HG03439 (cell line): Measurements from ENCODE around the gene IGLL1.
"Not testable (repeated sequence)": the region's sequence is repeated elsewhere in the genome, so short reads cannot be mapped to it uniquely, and the experiment has no call there.

Experiments
- ATAC-seq: cut with Tn5 transposase; IDR thresholded peaks from one replicate; pipeline ENCODE4 v1.9.1; 2021; ENCODE audit warnings: mild to moderate bottlenecking, moderate library complexity; ENCODE audit not compliant: unreplicated experiment

Gene IGLL1

GRCh38 chr22:23591846-23592245 is 11.8 kb upstream of the IGLL1 start:
- ATAC-seq: no peak

GRCh38 chr22:23591201-23591791 is 11.2 kb upstream of the IGLL1 start:
- ATAC-seq: no peak

- no peak for ATAC-seq
Measured at GRCh38 chr22:23583836-23584235, 3.7 kb upstream of the IGLL1 start.

- no peak for ATAC-seq
Measured at GRCh38 chr22:23583153-23583552, 3.1 kb upstream of the IGLL1 start.

GRCh38 chr22:23581260-23581650 is 1.2 kb upstream of the IGLL1 start:
- ATAC-seq: no peak

- ATAC-seq: no peak
Measured at GRCh38 chr22:23580576-23581259, 628 bp upstream of the IGLL1 start.

DNA sequence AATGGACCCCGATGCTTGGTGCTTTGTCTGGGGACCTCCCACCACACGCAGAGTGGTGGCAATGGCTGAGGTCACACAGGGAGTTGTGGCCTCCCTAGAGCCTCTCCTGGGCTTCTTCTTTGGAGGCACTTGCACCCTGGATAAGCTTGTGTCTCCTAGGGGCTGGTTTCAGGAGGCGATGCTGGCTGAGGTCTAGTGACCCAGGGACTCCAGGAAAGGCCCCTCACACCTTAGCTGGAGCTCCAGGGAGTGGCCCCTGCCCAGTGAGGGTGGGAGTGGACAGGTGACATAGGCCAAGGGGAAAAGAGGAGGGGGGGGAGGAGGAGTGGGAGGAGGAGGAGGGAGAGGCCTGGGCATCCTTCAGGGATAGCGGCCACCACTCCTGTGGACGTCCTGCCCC is 810 bp downstream of the IGLL1 start:
- ATAC-seq: no peak

DNA sequence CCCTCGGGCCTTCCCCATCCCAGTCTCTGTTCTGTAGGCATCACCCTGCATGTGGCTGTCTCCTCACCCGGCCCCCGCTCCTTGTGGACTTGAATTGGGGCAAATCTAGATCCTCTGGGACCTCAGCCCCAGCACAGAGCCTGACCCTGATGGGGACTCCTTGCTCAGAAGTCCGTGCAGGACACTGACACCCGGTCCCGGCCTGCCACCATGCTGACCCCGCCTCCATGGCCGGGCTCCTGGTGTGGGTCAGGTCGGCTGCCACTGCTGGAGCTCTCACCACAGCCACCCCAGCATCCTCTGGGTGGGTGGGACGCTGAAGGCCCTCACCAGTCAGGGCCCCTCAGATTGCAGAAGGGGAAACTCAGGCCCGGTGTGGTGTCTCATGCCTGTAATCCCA is 1.8 kb downstream of the IGLL1 start:
- no peak for ATAC-seq

DNA sequence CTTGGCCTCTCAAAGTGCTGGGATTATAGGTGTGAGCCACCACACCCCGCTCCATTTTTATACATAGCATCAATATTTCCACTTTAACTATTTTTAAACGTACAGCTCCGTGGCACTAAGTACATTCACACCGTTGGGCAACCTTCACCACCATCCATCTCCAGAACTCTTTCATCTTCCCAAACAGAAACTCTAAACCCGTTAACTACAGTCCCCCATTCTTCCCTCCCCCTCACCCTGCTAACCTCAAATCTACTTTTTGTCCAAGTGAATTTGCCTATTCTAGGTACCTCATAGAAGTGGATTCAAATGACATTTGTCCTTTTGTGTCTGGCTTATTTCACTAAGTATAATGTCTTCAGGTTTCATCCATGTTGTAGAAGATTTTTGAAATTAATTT is 3.4 kb downstream of the IGLL1 start:
- ATAC-seq: no peak

DNA sequence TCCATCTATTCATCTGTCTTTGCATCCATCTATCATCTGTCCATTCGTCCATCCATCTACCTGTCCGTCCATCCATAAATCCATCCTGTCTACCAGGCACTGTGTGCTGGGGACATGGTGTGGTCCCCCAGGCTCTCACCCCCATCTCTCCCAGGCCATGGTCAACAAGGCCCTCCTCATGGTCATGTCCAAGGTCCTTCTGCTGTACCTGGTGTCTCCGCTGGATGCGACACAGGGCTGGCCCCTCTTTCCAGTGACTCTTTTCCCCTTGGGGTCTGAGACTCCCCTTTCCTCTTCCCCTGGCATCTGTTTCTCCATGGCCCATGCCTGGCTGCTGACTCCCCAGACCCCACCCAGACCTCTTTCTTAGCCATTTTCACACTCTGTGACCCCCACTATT is 4.5 kb downstream of the IGLL1 start:
- ATAC-seq: no peak

DNA sequence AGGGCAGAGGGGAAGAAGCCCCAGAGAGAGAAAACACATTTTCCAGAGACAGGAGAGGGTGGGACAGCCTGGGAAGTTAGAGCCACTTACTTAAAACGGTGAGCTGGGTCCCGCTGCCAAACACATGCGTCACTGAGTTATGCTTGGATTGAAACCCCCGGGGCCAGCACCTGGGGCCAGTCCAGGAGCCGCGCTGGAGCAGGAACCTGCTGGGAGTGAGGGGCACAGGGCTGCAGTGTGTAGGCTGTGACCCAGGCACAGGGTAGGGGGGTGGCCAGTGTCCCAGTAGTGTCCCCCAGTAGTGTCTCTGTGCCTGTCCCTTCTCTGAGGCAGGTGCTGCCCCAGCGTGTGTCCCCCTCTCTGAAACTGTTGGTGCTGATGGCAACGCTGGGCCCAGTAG is 5.2 kb downstream of the IGLL1 start:
- ATAC-seq: no peak

DNA sequence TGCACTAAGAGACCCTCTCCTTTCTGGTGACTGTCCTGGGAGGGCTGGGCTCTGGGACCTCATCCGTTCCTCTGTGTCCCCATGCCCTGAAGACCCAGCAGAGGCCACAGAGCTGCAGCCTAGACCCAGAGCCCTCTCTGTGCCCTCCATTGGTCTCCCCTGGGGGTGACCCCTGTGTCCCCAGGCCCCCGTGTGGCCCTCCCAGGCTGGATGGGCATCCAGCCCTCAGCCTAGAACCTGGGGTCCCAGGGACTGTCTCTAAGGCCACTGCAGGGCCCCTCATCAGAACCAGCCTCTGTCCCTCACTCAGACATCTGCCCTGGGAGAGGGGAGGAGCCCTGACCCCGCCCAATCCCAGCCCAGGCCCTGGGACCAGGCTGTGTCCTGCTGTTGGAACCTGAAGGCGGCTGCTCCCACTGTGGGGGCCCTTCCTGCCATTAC is 5.7 kb downstream of the IGLL1 start:
- ATAC-seq: no peak

DNA sequence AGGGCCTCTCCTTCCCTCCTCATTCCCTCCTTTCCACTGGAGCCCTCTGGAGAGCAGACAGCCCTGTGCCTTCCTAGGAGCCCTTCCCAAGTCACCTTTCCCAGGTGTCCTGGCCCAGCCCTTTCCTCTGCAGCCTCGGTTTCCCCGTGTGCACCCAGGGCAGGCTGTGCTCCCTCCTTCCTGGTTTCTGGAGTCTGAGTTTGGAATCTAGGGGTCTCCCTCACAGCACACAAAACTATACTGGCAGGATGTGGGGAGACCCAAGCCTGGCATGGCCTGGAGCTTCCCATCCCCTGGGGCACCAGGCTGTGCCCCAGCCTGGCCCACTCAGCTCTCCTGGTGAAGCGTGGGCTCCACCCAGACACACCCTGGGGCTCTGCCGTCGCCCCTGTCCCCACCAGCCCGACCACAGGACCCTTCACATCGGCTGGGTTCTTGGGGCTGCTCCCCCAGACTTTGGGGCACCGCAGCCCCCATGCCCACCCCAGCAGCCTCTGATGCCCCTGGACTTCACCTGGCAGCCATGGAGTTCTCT is 6.3 kb downstream of the IGLL1 start:
- ATAC-seq: not testable (repeated sequence)

GRCh38 chr22:23573106-23573505 is 7.0 kb downstream of the IGLL1 start:
- ATAC-seq: not testable (repeated sequence)

DNA sequence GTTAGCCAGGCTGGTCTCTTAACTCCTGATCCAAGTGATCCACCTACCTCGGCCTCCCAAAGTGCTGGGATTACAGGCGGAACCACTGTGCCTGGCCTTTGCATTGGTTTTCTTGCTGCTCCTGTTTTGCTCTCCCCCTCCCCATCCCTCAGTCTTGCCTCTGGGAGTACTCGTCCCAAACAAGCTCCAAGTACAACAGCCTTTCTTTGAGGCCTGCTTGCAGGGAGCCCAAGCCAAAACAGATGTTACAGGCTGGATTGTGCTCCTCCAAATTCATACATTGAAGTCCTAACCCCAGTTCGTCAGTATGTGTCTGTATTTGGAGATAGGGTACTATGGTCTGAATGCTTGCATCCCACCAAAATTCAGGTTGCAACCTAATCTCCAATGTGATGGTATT is 8.6 kb downstream of the IGLL1 start:
- no peak for ATAC-seq

DNA sequence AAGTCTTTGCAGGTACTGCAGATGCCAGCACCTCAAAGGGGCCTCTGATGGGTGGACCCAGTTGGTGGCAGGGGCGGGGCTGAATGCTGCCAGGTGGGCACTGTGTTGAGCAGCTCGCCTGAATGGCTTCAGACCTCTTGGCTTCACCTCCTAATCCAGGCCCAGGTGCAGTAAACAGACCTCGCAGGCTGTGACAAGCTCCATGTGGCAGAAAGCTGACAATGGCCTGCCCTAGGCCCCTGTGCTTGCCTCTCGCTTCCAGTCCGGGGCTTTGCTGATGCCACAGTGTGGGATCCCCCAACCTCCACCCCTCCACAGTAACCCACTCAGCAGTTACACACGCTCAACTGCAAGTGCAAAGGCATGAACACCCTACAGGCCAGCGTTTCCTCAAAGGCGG is 9.4 kb downstream of the IGLL1 start:
- no peak for ATAC-seq

- no peak for ATAC-seq
Measured at GRCh38 chr22:23569716-23570115, 10.4 kb downstream of the IGLL1 start.

DNA sequence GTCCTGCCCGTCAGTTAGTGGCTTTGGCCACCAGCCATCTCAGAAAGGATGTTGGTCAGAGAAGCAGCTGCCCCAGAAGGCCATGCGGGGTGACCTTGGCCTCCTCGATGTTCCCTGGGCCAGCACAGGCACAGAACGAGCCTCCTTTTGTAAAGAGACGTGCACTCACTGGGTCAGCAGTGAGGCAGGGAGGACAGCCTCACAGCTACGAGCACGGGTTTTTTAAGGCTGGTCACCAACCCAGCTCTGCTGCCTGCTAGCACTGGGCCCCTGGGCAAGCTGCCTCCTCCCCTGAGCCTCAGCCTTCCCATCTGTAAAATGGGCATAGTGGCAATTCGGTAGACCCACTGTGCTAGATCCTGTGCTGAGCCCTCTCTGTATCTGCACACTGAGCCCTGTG is 10.8 kb downstream of the IGLL1 start:
- ATAC-seq: no peak

DNA sequence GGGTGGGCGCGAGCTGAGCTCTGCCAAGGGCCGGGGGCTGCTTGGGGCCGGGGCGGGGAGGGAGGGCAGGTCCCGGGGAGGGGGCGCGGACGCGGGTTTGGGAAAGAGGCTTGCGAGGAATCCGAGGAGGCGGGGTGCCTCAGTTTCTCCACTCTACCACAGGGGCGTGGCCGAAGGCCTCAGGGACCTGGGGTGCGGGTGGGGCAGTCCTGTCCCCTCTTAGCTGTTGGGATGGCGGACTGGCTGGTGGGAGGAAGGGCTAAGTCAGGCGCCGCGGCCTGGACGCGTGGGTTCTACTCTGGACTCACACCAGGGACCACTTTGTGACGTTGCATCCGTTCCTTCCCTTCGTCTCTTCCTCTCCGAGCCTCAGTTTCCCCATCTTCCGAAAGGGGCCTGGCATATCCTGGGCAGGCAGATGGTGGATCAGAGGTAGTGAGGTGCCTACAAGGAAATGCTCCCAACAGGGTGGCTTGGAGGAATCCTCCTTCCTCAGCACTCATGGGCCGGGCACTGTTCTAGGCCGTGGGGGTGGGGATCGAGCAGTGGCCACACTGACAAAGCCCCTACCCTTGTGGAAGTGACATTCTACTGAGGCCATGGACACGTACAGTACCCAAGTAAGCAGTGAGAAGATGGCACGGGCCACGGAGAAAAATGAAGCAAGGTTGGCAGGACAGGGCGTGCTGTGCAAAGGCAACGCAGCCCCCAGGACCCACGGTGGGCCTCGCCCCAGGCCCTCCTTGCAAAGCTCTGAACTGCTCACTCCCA is 13.2 kb downstream of the IGLL1 start:
- no peak for ATAC-seq

- ATAC-seq: no peak
Measured at GRCh38 chr22:23565915-23566704, 14.0 kb downstream of the IGLL1 start.

- no peak for ATAC-seq
Measured at GRCh38 chr22:23565305-23565914, 14.7 kb downstream of the IGLL1 start.
